HG02870 (cell line): ENCODE measurements around the gene KRTAP5-6.

ENCODE experiments used
- ATAC-seq: cut with Tn5 transposase; IDR thresholded peaks from one replicate; pipeline ENCODE4 v1.9.1; 2021; ENCODE audit warnings: mild to moderate bottlenecking, moderate library complexity; ENCODE audit not compliant: unreplicated experiment

Gene KRTAP5-6

GRCh38 chr11:1732418-1733008 lies 35.5 kb downstream of the KRTAP5-6 start:
- ATAC-seq = no peak

- no peak for ATAC-seq
Measured at GRCh38 chr11:1733009-1733715, 36.2 kb downstream of the KRTAP5-6 start.

GRCh38 chr11:1733716-1734640 lies 37.0 kb downstream of the KRTAP5-6 start:
- no peak for ATAC-seq

- ATAC-seq = no peak
Measured at GRCh38 chr11:1734641-1735081, 37.7 kb downstream of the KRTAP5-6 start.

- ATAC-seq = no peak
Measured at GRCh38 chr11:1735271-1735670, 38.3 kb downstream of the KRTAP5-6 start.

GRCh38 chr11:1736447-1736992 lies 39.5 kb downstream of the KRTAP5-6 start:
- no peak for ATAC-seq

GRCh38 chr11:1737080-1737757 lies 40.2 kb downstream of the KRTAP5-6 start:
- no peak for ATAC-seq

GRCh38 chr11:1738380-1738779 lies 41.4 kb downstream of the KRTAP5-6 start:
- no peak for ATAC-seq

GRCh38 chr11:1739576-1739975 lies 42.6 kb downstream of the KRTAP5-6 start:
- no peak for ATAC-seq

- no peak for ATAC-seq
Measured at GRCh38 chr11:1740786-1741530, 44.0 kb downstream of the KRTAP5-6 start.

GRCh38 chr11:1741741-1742140 lies 44.7 kb downstream of the KRTAP5-6 start:
- ATAC-seq = no peak

GRCh38 chr11:1742371-1742770 lies 45.4 kb downstream of the KRTAP5-6 start:
- no peak for ATAC-seq

GRCh38 chr11:1742869-1743584 lies 46.0 kb downstream of the KRTAP5-6 start:
- ATAC-seq = no peak

GRCh38 chr11:1743585-1744136 lies 46.7 kb downstream of the KRTAP5-6 start:
- ATAC-seq = no peak

GRCh38 chr11:1744137-1744886 lies 47.3 kb downstream of the KRTAP5-6 start:
- ATAC-seq = no peak

- no peak for ATAC-seq
Measured at GRCh38 chr11:1744891-1745700, 48.1 kb downstream of the KRTAP5-6 start.

GRCh38 chr11:1745701-1746320 lies 48.8 kb downstream of the KRTAP5-6 start:
- no peak for ATAC-seq
